Endothelial cell of umbilical vein (primary cell): ENCODE measurements around the gene SIRPG. TPM values are rescaled to one million over a fixed set of nuclear protein-coding genes. Genes with fewer than 3 reads are reported as not detected.

Experiments used
- BruUV-seq: library from RNA; stranded (reverse); fragments of 400-500 nt; replicated peaks from 2 replicates; lab custom pipeline; 2021; lab: Mats Ljungman, UMichigan
- CTCF ChIA-PET: fragments of 300-600, 350-600 bp; sonication (Branson Sonifier 250); formaldehyde crosslinking; loops from one replicate; lab custom pipeline; 2021; ENCODE audit warnings: antibody characterized with exemption, inconsistent platforms; lab: Charles Lee
- POLR2A ChIA-PET: fragments of 300-600, 350-600 bp; sonication (Branson Sonifier 250); formaldehyde crosslinking; loops from one replicate; lab custom pipeline; 2021; ENCODE audit warnings: antibody characterized with exemption, inconsistent platforms; lab: Charles Lee
- DNase-seq: peaks from one replicate; pipeline ENCODE4 v3.0.0-alpha.2; 2011; ENCODE audit warnings: low read depth, low spot score
- FAIRE-seq: peaks from 2 replicates; lab custom pipeline; 2011; peaks lifted over from hg19 to GRCh38; lab: Jason Lieb, UNC
- H2AFZ ChIP-seq: 2 replicates; pipeline ENCODE4 v1.6.0; 2012; ENCODE audit warnings: low read depth, low read length, control low read depth, inconsistent platforms
- H3K27ac ChIP-seq: 2 replicates; pipeline ENCODE4 v1.5.1; 2011; ENCODE audit warnings: low read depth, mild to moderate bottlenecking, control low read depth, low read length, moderate library complexity; ENCODE audit not compliant: insufficient read depth
- H3K27me3 ChIP-seq, 2 experiments: 2 replicates each; pipeline versions ENCODE4 v1.6.0 to v1.6.1; 2011; ENCODE audit warnings: low read length in 2 of 2, mixed read lengths in 1 of 2; ENCODE audit not compliant: control insufficient read depth in 2 of 2, insufficient read depth in 2 of 2
- H3K36me3 ChIP-seq, 2 experiments: 2 replicates in 1 of 2; 3 replicates in 1 of 2; pipeline ENCODE4 v1.5.1; 2011; ENCODE audit warnings: low read length in 2 of 2, mild to moderate bottlenecking in 1 of 2, moderate library complexity in 1 of 2; ENCODE audit not compliant: control insufficient read depth in 2 of 2, insufficient read depth in 2 of 2; ENCODE audit errors: extremely low read depth in 1 of 2
- H3K4me1 ChIP-seq: 3 replicates; pipeline ENCODE4 v1.5.1; 2011; ENCODE audit warnings: mild to moderate bottlenecking, low read length; ENCODE audit not compliant: control insufficient read depth, insufficient read depth; ENCODE audit errors: extremely low read depth
- H3K4me2 ChIP-seq: 2 replicates; pipeline ENCODE4 v1.6.1; 2011; ENCODE audit warnings: low read length, control low read depth, mixed read lengths; ENCODE audit not compliant: insufficient read depth
- H3K4me3 ChIP-seq, 3 experiments: fragments of 200-600 bp in 1 of 3; sonication (generic), shearing (Covaris generic) in 1 of 3; replicated peaks in 1 of 3; 2 replicates each; pipeline ENCODE4 v1.5.1; 2011 to 2016; ENCODE audit warnings: control low read depth in 3 of 3, low read length in 3 of 3, mild to moderate bottlenecking in 2 of 3, inconsistent platforms in 1 of 3, low read depth in 1 of 3, moderate library complexity in 1 of 3; ENCODE audit not compliant: insufficient read depth in 1 of 3
- H3K79me2 ChIP-seq: 2 replicates; pipeline ENCODE4 v1.6.0; 2012; ENCODE audit warnings: low read length, inconsistent platforms; ENCODE audit not compliant: control insufficient read depth, insufficient read depth
- H3K9ac ChIP-seq: replicated peaks from 2 replicates; pipeline ENCODE3; 2011; ENCODE audit warnings: low read length, control low read depth; ENCODE audit not compliant: insufficient read depth; ENCODE audit errors: extremely low read depth
- H3K9me1 ChIP-seq: replicated peaks from 3 replicates; pipeline ENCODE4 v1.6.0; 2011; ENCODE audit warnings: mild to moderate bottlenecking, low read length; ENCODE audit not compliant: control insufficient read depth, insufficient read depth; ENCODE audit errors: extremely low read depth
- H3K9me3 ChIP-seq: replicated peaks from 2 replicates; pipeline ENCODE4 v1.5.1; 2012; ENCODE audit warnings: low read length, inconsistent platforms; ENCODE audit not compliant: control insufficient read depth, insufficient read depth
- H4K20me1 ChIP-seq: replicated peaks from 2 replicates; pipeline ENCODE3; 2011; ENCODE audit warnings: mild to moderate bottlenecking, low read length; ENCODE audit not compliant: control insufficient read depth, insufficient read depth; ENCODE audit errors: extremely low read depth
- CTCF ChIP-seq, 2 donors: IDR thresholded peaks; 1 replicate in 1 of 2; 2 replicates in 1 of 2; pipeline ENCODE4 v1.5.1; 2011; ENCODE audit warnings: low read length in 2 of 2, mild to moderate bottlenecking in 2 of 2, moderate library complexity in 2 of 2, control low read depth in 1 of 2, inconsistent platforms in 1 of 2, low read depth in 1 of 2; ENCODE audit not compliant: insufficient read depth in 1 of 2; ENCODE audit errors: extremely low read depth in 1 of 2
- EZH2 ChIP-seq: IDR thresholded peaks from 2 replicates; pipeline ENCODE4 v1.6.1; 2012; ENCODE audit warnings: borderline replicate concordance, low read depth, mild to moderate bottlenecking, moderate library complexity, low read length, inconsistent platforms; ENCODE audit not compliant: severe bottlenecking
- FOS ChIP-seq: IDR thresholded peaks from 2 replicates; pipeline ENCODE4 v1.6.1; 2011; ENCODE audit warnings: mild to moderate bottlenecking, low read length, moderate library complexity, borderline replicate concordance; ENCODE audit not compliant: insufficient read depth
- GATA2 ChIP-seq: IDR thresholded peaks from 2 replicates; pipeline ENCODE4 v1.7.0; 2011; ENCODE audit warnings: low read depth, mild to moderate bottlenecking, moderate library complexity, mixed read lengths, low read length; ENCODE audit not compliant: insufficient read length, insufficient read depth
- JUN ChIP-seq: IDR thresholded peaks from 2 replicates; pipeline ENCODE4 v1.6.1; 2011; ENCODE audit warnings: borderline replicate concordance, low read depth; ENCODE audit not compliant: insufficient read length, insufficient read depth
- MAX ChIP-seq: IDR thresholded peaks from 2 replicates; pipeline ENCODE4 v1.6.1; 2011; ENCODE audit not compliant: insufficient read depth, insufficient read length
- MYC ChIP-seq: IDR thresholded peaks from one replicate; pipeline ENCODE4 v1.6.1; 2011; ENCODE audit warnings: mild to moderate bottlenecking, low read depth, low read length
- POLR2A ChIP-seq: IDR thresholded peaks from 2 replicates; pipeline ENCODE4 v1.6.1; 2012; ENCODE audit warnings: low read depth, mild to moderate bottlenecking, control low read depth, low read length
- POLR2AphosphoS5 ChIP-seq: IDR thresholded peaks from 2 replicates; pipeline ENCODE4 v1.6.1; 2012; ENCODE audit warnings: low read depth, mild to moderate bottlenecking, control low read depth, low read length, moderate library complexity; ENCODE audit not compliant: insufficient read depth
- dilution Hi-C: fragments of 300-500 bp; cut with MboI; formaldehyde crosslinking; loops from one replicate; pipeline ENCODE4 v1.15.0; 2019; ENCODE audit warnings: low sequenced_read_pairs; ENCODE audit not compliant: extremely low pct_ligation_motif_present
- intact Hi-C: fragments of 100-400 bp; cut with micrococcal nuclease; formaldehyde crosslinking; loops from one replicate; pipeline ENCODE4 v1.10.0; 2022
- polyA plus RNA-seq, 4 experiments: library from polyadenylated mRNA; depleted of rRNA in 3 of 4; stranded (reverse) in 3 of 4; unstranded in 1 of 4; fragments of >200 nt; gene quantifications; 2 replicates each; pipeline versions ENCODE4 v1.2.1 to v1.2.3, GENCODE V29; 2011 to 2012; ENCODE audit warnings: missing spikeins in 1 of 4
- total RNA-seq: library from RNA; stranded (reverse); gene quantifications from 2 replicates; pipeline ENCODE4 v1.2.3, GENCODE V29; 2021

The SIRPG gene
- total and polyA plus RNA-seq, 2 donors (not counting 3 experiments of a cell fraction or from before 2014, with no cell fraction given), result not detected

- FAIRE-seq, result no peak
These were observed 37.1 kb upstream of the SIRPG start for GRCh38 chr20:1694672-1695071.

More at GRCh38 chr20:1694672-1695071, 37.1 kb upstream of the SIRPG start:
- TF ChIP-seq MYC, result no peak
- TF ChIP-seq POLR2A, result no peak
- no peak for TF ChIP-seq GATA2
- TF ChIP-seq FOS, result no peak
- TF ChIP-seq POLR2AphosphoS5, result no peak
- no peak for TF ChIP-seq MAX
- no peak for TF ChIP-seq CTCF (IDR thresholded peaks at IDR 0.05; ENCODE audit: extremely low read depth in 1 of 2, insufficient read depth in 1 of 2, low read depth in 1 of 2, low read length in 2 of 2)
- no peak for TF ChIP-seq EZH2
- no peak for TF ChIP-seq JUN
- no TSS peak for BruUV-seq
- Histone ChIP-seq H3K4me2 (no peak overlapping the region), H3K4me3 (no peak overlapping the region), H4K20me1 (no peaks in the 10 kb centered on the region), H2AFZ (no peak overlapping the region), H3K9ac (no peak overlapping the region), H3K4me1 (no peaks in the 10 kb centered on the region), H3K9me3 (no peaks in the 10 kb centered on the region), H3K36me3 (no peaks in the 10 kb centered on the region), H3K27me3 (peaks cover 4 to 12% of the 10 kb centered on the region in 2 experiments), H3K9me1 (no peaks in the 10 kb centered on the region), H3K27ac (no peak overlapping the region), H3K79me2 (no peaks in the 10 kb centered on the region)
- dilution Hi-C loops, result no loop called here
- POLR2A ChIA-PET, result no interaction called here
- CTCF ChIA-PET, result no interaction called here
- intact Hi-C loops, result no loop called here
- DNase-seq, result no peak
